GM12878 (cell line): ENCODE measurements around the gene HTD2.

Experiments used
- CEBPB ChIP-seq, 2 experiments: fragments of 150-350 bp in 1 of 2; IDR thresholded peaks; 2 replicates each; pipeline ENCODE4 v1.6.1; 2012 to 2014; ENCODE audit warnings: low read depth in 2 of 2, low read length in 2 of 2, borderline replicate concordance in 1 of 2, inconsistent platforms in 1 of 2
- CHD1 ChIP-seq: IDR thresholded peaks from 2 replicates; pipeline ENCODE4 v1.6.1; 2012; ENCODE audit warnings: low read depth, low read length, improper control_type of control experiment
- CTCF ChIP-seq, 3 experiments: IDR thresholded peaks in 2 of 3; conservative IDR thresholded peaks in 1 of 3; 2 replicates each; pipeline ENCODE4 v1.5.1; 2011; ENCODE audit warnings: low read depth in 3 of 3, low read length in 3 of 3, mild to moderate bottlenecking in 3 of 3, control low read depth in 2 of 3, moderate library complexity in 2 of 3, inconsistent platforms in 1 of 3, mixed read lengths in 1 of 3; ENCODE audit not compliant: control insufficient read depth in 2 of 3, insufficient read depth in 1 of 3; ENCODE audit errors: extremely low read depth in 1 of 3
- EP300 ChIP-seq, 2 experiments: fragments of 150-350 bp in 1 of 2; IDR thresholded peaks; 2 replicates each; pipeline ENCODE4 v1.6.1; 2011 to 2012; ENCODE audit warnings: low read depth in 2 of 2, low read length in 2 of 2, borderline replicate concordance in 1 of 2, improper control_type of control experiment in 1 of 2, inconsistent platforms in 1 of 2; ENCODE audit not compliant: control insufficient read depth in 1 of 2
- FOXK2 ChIP-seq: fragments of 450-650 bp; IDR thresholded peaks from 2 replicates; pipeline ENCODE4 v1.6.1; 2017; ENCODE audit warnings: mild to moderate bottlenecking, moderate library complexity
- MAX ChIP-seq: IDR thresholded peaks from 2 replicates; pipeline ENCODE4 v1.6.1; 2012; ENCODE audit warnings: low read depth, low read length, improper control_type of control experiment
- MTA2 ChIP-seq: fragments of 450-650 bp; IDR thresholded peaks from 2 replicates; pipeline ENCODE4 v1.6.1; 2016; ENCODE audit warnings: low read depth, mild to moderate bottlenecking, moderate library complexity
- POLR2A ChIP-seq: IDR thresholded peaks from 2 replicates; pipeline ENCODE4 v1.6.1; 2011; ENCODE audit warnings: low read depth, mild to moderate bottlenecking, low read length
- RUNX3 ChIP-seq: IDR thresholded peaks from 2 replicates; pipeline ENCODE4 v1.6.1; 2012; ENCODE audit warnings: low read length, inconsistent platforms

- TF ChIP-seq EP300 (IDR thresholded peaks at IDR 0.05; ENCODE audit: borderline replicate concordance in 1 of 2, control insufficient read depth in 1 of 2, low read depth in 2 of 2, low read length in 2 of 2) = no peak
- TF ChIP-seq RUNX3 = no peak
- no peak for TF ChIP-seq CTCF (IDR thresholded peaks at IDR 0.05 in 2 of 3, conservative IDR thresholded peaks at IDR 0.05 in 1 of 3; ENCODE audit: control insufficient read depth in 2 of 3, extremely low read depth in 1 of 3, insufficient read depth in 1 of 3, low read depth in 3 of 3, low read length in 3 of 3)
- no peak for TF ChIP-seq CHD1
- TF ChIP-seq FOXK2 = no peak
- no peak for TF ChIP-seq CEBPB (IDR thresholded peaks at IDR 0.05; ENCODE audit: borderline replicate concordance in 1 of 2, low read depth in 2 of 2, low read length in 2 of 2)
- no peak for TF ChIP-seq MTA2
- no peak for TF ChIP-seq POLR2A
- no peak for TF ChIP-seq MAX
Measured at GRCh38 chr3:58285334-58285733, 21.0 kb upstream of the HTD2 start.
